ENCODE results near the gene SMOC1.

Gene SMOC1

DNA sequence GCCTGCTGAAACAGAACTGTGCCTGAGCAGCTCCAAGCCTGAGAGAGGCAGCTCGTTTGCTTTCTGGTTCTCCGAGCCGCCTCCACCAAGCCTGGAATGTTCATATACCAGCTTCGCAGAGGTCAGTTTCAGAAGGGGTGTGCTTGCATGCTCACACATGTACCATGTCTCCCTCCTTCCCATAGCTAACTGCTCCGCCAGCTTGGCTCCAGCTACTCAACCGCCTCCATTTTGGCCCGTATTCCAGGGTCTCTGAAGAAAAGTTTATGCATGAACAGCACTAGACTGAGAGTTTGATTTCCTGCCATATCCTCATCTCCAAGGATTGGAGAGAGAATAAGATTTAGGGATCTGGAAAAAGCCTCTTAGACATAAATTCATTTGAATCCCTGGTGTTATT, 103.7 kb downstream of the SMOC1 start:
- WGBS, 2 experiments (ENCODE audit: insufficient coverage in 2 of 2), result 75 to 83% methylated on average over 5 to 7 of the region's 7 CpGs
- H3K4me1 ChIP-seq (ENCODE audit: control insufficient read depth, insufficient read depth, low read length, poor library complexity, severe bottlenecking), result no peaks in the 10 kb centered on the region
- H3K36me3 ChIP-seq (ENCODE audit: control insufficient read depth, insufficient read depth, low read length), result no peaks in the 10 kb centered on the region
- H3K4me3 ChIP-seq (ENCODE audit: extremely low read depth, insufficient read depth, low read length, poor library complexity, severe bottlenecking), result no peak overlapping the region
- no peaks in the 10 kb centered on the region for H3K9me3 ChIP-seq (ENCODE audit: control insufficient read depth, low read length)
- H3K27ac ChIP-seq (ENCODE audit: low read depth, low read length, severe bottlenecking), result no peak overlapping the region

DNA sequence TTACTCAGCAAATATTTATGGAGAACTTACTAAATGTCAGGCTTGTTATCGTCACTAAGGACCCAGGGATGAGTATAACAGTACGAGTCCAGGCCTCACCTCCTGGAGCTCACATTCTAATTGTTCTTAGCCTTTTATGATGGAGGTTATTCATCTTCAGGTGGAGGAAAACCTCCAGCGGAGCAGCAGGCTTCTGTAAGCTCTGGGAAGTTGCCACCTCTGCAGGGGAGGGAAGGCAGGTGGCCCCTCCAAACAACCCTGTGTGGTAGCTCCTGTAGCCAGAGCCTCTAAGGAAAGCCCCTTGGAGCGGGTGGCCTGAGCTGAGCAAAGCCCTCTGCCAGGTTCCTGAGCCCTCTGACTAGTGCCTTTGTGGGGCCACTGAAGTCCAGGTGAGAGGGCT, 104.1 kb downstream of the SMOC1 start:
- H3K27ac ChIP-seq (ENCODE audit: low read depth, low read length, severe bottlenecking), result no peak overlapping the region
- 86 to 87% methylated on average over 2 to 4 of the region's 4 CpGs for WGBS, 2 experiments (ENCODE audit: insufficient coverage in 2 of 2)
- no peaks in the 10 kb centered on the region for H3K4me1 ChIP-seq (ENCODE audit: control insufficient read depth, insufficient read depth, low read length, poor library complexity, severe bottlenecking)
- H3K36me3 ChIP-seq (ENCODE audit: control insufficient read depth, insufficient read depth, low read length), result no peaks in the 10 kb centered on the region
- H3K4me3 ChIP-seq (ENCODE audit: extremely low read depth, insufficient read depth, low read length, poor library complexity, severe bottlenecking), result no peak overlapping the region
- no peaks in the 10 kb centered on the region for H3K9me3 ChIP-seq (ENCODE audit: control insufficient read depth, low read length)

DNA sequence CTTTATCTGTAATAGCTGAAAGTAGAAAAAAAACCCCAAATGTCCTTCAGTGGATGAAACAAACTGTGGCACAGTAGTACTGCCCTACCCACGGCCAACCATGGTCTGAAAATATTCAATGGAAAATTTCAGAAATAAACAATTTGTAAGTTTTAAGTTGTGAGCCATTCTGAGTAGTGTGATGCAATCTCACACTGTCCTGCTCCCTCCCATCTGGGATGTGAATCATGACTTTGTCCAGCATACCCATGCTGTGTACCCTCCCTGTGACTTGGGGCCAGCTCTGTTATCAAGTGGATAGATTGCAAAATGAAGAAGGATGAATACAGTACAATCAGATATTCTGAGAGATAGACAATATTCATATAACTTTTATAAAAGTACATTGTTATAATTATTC, 106.2 kb downstream of the SMOC1 start:
- WGBS, 2 experiments (ENCODE audit: insufficient coverage in 2 of 2), result no CpG with 5 or more reads among the region's 1 CpG
- Histone ChIP-seq H3K4me1 (ENCODE audit: control insufficient read depth, insufficient read depth, low read length, poor library complexity, severe bottlenecking) (no peaks in the 10 kb centered on the region), H3K27ac (ENCODE audit: low read depth, low read length, severe bottlenecking) (no peak overlapping the region), H3K4me3 (ENCODE audit: extremely low read depth, insufficient read depth, low read length, poor library complexity, severe bottlenecking) (no peak overlapping the region), H3K9me3 (ENCODE audit: control insufficient read depth, low read length) (no peaks in the 10 kb centered on the region), H3K36me3 (ENCODE audit: control insufficient read depth, insufficient read depth, low read length) (no peaks in the 10 kb centered on the region)

DNA sequence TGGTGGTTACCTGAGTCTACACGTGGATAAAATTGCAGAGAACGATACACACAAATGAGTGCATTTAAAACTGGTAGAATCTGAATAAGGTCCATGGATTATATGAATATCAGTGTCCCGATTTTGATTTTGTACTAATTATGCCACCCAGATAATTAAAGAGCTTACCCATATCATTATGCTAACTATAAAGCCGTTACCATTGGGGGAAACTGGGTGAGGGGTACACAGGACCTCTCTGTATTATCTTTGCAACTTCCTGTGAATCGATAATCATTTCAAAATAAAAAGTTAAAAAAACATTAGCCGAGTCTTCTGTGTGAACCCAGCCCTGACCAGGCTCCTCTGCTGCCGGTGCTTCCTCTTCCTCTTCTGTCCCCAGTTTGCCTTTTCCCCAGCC, 107.1 kb downstream of the SMOC1 start:
- 96% methylated on average over 3 to 6 of the region's 7 CpGs for WGBS, 2 experiments (ENCODE audit: insufficient coverage in 2 of 2)
- H3K27ac ChIP-seq (ENCODE audit: low read depth, low read length, severe bottlenecking), result no peak overlapping the region
- no peaks in the 10 kb centered on the region for H3K4me1 ChIP-seq (ENCODE audit: control insufficient read depth, insufficient read depth, low read length, poor library complexity, severe bottlenecking)
- H3K4me3 ChIP-seq (ENCODE audit: extremely low read depth, insufficient read depth, low read length, poor library complexity, severe bottlenecking), result no peak overlapping the region
- H3K36me3 ChIP-seq (ENCODE audit: control insufficient read depth, insufficient read depth, low read length), result no peaks in the 10 kb centered on the region
- H3K9me3 ChIP-seq (ENCODE audit: control insufficient read depth, low read length), result no peaks in the 10 kb centered on the region

DNA sequence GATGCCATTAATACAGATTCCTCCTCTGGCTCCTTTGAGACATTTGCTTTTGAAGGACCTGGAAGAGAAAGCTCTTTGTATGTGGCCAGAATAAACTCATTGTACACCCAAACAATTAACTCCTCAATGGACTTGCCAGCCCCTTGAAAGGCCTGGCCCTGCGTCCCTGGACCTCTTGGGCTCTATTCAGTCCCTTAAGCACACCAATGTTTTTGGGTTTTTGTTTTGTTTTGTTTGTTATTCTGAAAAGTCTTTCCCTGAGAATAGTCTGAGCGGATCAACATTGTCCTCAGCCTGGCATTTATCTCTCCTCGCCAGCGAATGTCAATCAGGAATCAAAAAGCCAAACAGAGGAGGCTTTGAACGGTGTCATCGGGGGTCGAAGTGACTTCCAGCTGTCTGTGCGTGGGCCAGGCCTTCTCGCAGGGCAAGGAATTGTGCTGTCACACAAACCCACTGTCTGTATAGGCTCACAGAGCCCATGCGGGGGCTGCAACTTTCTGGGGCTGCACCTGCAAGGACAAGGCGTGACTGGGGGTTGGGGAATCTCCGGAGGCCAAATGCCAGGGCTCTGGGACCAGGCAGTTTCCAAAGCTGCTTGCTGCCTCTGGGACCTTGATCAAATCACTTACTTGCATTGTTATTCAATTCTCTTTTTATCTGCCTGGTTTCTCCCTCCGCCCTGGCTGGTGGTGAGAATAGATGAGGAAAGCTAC, 108.3 kb downstream of the SMOC1 start:
- no peaks in the 10 kb centered on the region for H3K9me3 ChIP-seq (ENCODE audit: control insufficient read depth, low read length)

DNA sequence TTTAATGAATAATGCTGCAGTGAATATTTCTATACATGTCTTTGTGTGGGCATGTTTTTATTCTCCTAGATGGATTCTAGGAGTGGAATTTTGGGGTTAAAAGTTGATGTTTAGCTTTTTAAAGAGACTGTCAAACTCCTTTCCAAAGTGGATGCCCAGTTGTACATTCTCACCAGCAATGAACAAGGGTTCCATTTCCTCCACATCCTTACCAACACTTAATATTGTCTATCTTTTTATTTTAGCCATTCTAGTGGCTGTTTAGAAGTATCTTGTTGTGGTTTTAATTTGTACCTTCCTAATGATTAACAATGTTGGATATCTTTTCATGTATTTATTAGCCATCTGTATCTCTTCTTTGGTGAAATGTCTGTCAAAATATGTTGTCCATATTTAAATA, 109.8 kb downstream of the SMOC1 start:
- Histone ChIP-seq H3K36me3 (ENCODE audit: control insufficient read depth, insufficient read depth, low read length) (no peaks in the 10 kb centered on the region), H3K4me3 (ENCODE audit: extremely low read depth, insufficient read depth, low read length, poor library complexity, severe bottlenecking) (no peak overlapping the region), H3K4me1 (ENCODE audit: control insufficient read depth, insufficient read depth, low read length, poor library complexity, severe bottlenecking) (no peaks in the 10 kb centered on the region), H3K27ac (ENCODE audit: low read depth, low read length, severe bottlenecking) (no peak overlapping the region), H3K9me3 (ENCODE audit: control insufficient read depth, low read length) (no peaks in the 10 kb centered on the region)

More for the DNA sequence above, 108.3 kb downstream of the SMOC1 start:
- Histone ChIP-seq H3K27ac (ENCODE audit: low read depth, low read length, severe bottlenecking) (no peak overlapping the region), H3K36me3 (ENCODE audit: control insufficient read depth, insufficient read depth, low read length) (no peaks in the 10 kb centered on the region), H3K4me1 (ENCODE audit: control insufficient read depth, insufficient read depth, low read length, poor library complexity, severe bottlenecking) (no peaks in the 10 kb centered on the region), H3K4me3 (ENCODE audit: extremely low read depth, insufficient read depth, low read length, poor library complexity, severe bottlenecking) (no peak overlapping the region)
- WGBS, 2 experiments (ENCODE audit: insufficient coverage in 2 of 2), result 45 to 55% methylated on average over 9 to 11 of the region's 13 CpGs

- no peak overlapping the region for H3K27ac ChIP-seq (ENCODE audit: low read depth, low read length, severe bottlenecking)
- H3K4me1 ChIP-seq (ENCODE audit: control insufficient read depth, insufficient read depth, low read length, poor library complexity, severe bottlenecking), result no peaks in the 10 kb centered on the region
- 78 to 96% methylated on average over 3 of the region's 3 CpGs for WGBS, 2 experiments (ENCODE audit: insufficient coverage in 2 of 2)
- H3K9me3 ChIP-seq (ENCODE audit: control insufficient read depth, low read length), result no peaks in the 10 kb centered on the region
- H3K4me3 ChIP-seq (ENCODE audit: extremely low read depth, insufficient read depth, low read length, poor library complexity, severe bottlenecking), result no peak overlapping the region
- no peaks in the 10 kb centered on the region for H3K36me3 ChIP-seq (ENCODE audit: control insufficient read depth, insufficient read depth, low read length)
Measured at GRCh38 chr14:69989622-69990021, 110.4 kb downstream of the SMOC1 start.

DNA sequence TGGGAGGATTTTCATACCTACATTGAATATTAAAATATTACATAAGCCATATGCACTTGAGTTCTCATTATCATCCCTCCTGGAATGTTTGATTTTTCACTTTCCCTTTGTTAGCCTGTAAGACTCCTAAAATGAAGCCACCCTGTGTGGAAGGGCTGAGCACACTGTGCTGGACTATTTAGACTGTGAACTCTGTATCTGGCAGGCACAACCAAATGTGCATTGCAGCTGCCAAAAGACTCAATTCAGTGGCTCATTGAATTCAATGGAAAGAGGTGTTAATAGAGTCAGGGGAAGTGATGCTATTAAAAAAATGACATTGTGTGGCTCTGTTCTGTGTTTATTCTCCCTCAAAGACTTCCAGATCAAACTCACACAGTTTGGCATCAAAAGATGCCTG, 111.1 kb downstream of the SMOC1 start:
- no peak overlapping the region for H3K27ac ChIP-seq (ENCODE audit: low read depth, low read length, severe bottlenecking)
- no peaks in the 10 kb centered on the region for H3K4me1 ChIP-seq (ENCODE audit: control insufficient read depth, insufficient read depth, low read length, poor library complexity, severe bottlenecking)
- no peaks in the 10 kb centered on the region for H3K9me3 ChIP-seq (ENCODE audit: control insufficient read depth, low read length)
- H3K36me3 ChIP-seq (ENCODE audit: control insufficient read depth, insufficient read depth, low read length), result no peaks in the 10 kb centered on the region
- no peak overlapping the region for H3K4me3 ChIP-seq (ENCODE audit: extremely low read depth, insufficient read depth, low read length, poor library complexity, severe bottlenecking)

GRCh38 chr14:69991422-69991821, 112.2 kb downstream of the SMOC1 start:
- no peaks in the 10 kb centered on the region for H3K4me1 ChIP-seq (ENCODE audit: control insufficient read depth, insufficient read depth, low read length, poor library complexity, severe bottlenecking)
- H3K27ac ChIP-seq (ENCODE audit: low read depth, low read length, severe bottlenecking), result no peak overlapping the region
- H3K9me3 ChIP-seq (ENCODE audit: control insufficient read depth, low read length), result no peaks in the 10 kb centered on the region
- H3K36me3 ChIP-seq (ENCODE audit: control insufficient read depth, insufficient read depth, low read length), result no peaks in the 10 kb centered on the region
- H3K4me3 ChIP-seq (ENCODE audit: extremely low read depth, insufficient read depth, low read length, poor library complexity, severe bottlenecking), result no peak overlapping the region

- H3K4me1 ChIP-seq (ENCODE audit: control insufficient read depth, insufficient read depth, low read length, poor library complexity, severe bottlenecking), result no peaks in the 10 kb centered on the region
- no peaks in the 10 kb centered on the region for H3K36me3 ChIP-seq (ENCODE audit: control insufficient read depth, insufficient read depth, low read length)
- H3K27ac ChIP-seq (ENCODE audit: low read depth, low read length, severe bottlenecking), result no peak overlapping the region
- H3K9me3 ChIP-seq (ENCODE audit: control insufficient read depth, low read length), result no peaks in the 10 kb centered on the region
- 85 to 91% methylated on average over 3 of the region's 3 CpGs for WGBS, 2 experiments (ENCODE audit: insufficient coverage in 2 of 2)
- no peak overlapping the region for H3K4me3 ChIP-seq (ENCODE audit: extremely low read depth, insufficient read depth, low read length, poor library complexity, severe bottlenecking)
Measured at GRCh38 chr14:69992564-69992963, 113.3 kb downstream of the SMOC1 start.

- H3K27ac ChIP-seq (ENCODE audit: low read depth, low read length, severe bottlenecking), result no peak overlapping the region
- H3K4me1 ChIP-seq (ENCODE audit: control insufficient read depth, insufficient read depth, low read length, poor library complexity, severe bottlenecking), result no peaks in the 10 kb centered on the region
- H3K36me3 ChIP-seq (ENCODE audit: control insufficient read depth, insufficient read depth, low read length), result no peaks in the 10 kb centered on the region
- H3K4me3 ChIP-seq (ENCODE audit: extremely low read depth, insufficient read depth, low read length, poor library complexity, severe bottlenecking), result no peak overlapping the region
- 89 to 90% methylated on average over 2 of the region's 2 CpGs for WGBS, 2 experiments (ENCODE audit: insufficient coverage in 2 of 2)
- H3K9me3 ChIP-seq (ENCODE audit: control insufficient read depth, low read length), result no peaks in the 10 kb centered on the region
Measured at GRCh38 chr14:69993326-69993725, 114.1 kb downstream of the SMOC1 start.

All from mesodermal cell (in vitro differentiated cells).